ENCODE measurements around the gene CNOT2. TPM values are rescaled to one million over a fixed set of nuclear protein-coding genes. Genes with fewer than 3 reads are reported as not detected.

The CNOT2 gene
- total RNA-seq, 1 experiment from 2014 or later: 73.7 TPM

DNA sequence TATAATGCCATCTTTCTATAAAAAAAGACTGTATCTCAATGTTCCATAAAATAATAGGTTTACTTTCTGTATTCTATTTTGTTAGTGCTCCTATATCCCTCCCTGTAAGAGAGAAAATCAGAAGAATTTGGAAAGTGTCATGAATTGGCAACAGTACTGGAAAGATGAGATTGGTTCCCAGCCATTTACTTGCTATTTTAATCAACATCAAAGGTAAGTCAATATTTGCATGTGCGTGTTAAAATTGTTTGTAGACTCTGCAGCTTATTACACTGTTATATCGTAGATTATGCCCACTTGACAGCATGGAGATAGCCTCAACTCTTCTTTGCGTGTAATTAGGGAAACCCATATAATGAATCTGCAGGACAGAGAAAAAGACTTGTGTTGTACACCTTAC is 156.9 kb downstream of the CNOT2 start:
- POLR2A ChIA-PET (ENCODE audit: unreplicated experiment): no interaction called here
- Histone ChIP-seq H2AFZ (ENCODE audit: low read length) (no peak overlapping the region), H3K36me3 (ENCODE audit: low read depth, low read length) (no peaks in the 10 kb centered on the region), H3K9ac (ENCODE audit: low read length) (no peak overlapping the region), H3K9me2 (replicated peaks; ENCODE audit: low read length) (no peaks in the 10 kb centered on the region), H3K4me2 (ENCODE audit: low read length) (no peak overlapping the region), H3K79me2 (ENCODE audit: low read length) (no peaks in the 10 kb centered on the region), H3K9me3 (ENCODE audit: low read length) (no peaks in the 10 kb centered on the region), H3F3A (ENCODE audit: low read length, unreplicated experiment) (no peaks in the 10 kb centered on the region), H3K4me1 (ENCODE audit: insufficient read depth, low read length) (no peaks in the 10 kb centered on the region), H3K4me3 (ENCODE audit: low read length) (no peak overlapping the region), H3K27me3 (ENCODE audit: low read length) (no peaks in the 10 kb centered on the region), H3K27ac (ENCODE audit: low read length) (no peak overlapping the region), H4K20me1 (ENCODE audit: low read length) (no peaks in the 10 kb centered on the region)
- intact Hi-C loops (cut with micrococcal nuclease): no loop called here
- CTCF ChIA-PET: no interaction called here
- BruUV-seq (replicated peaks): no TSS peak
- DNase-seq (no peak), ATAC-seq (no peak)
- no peak for TF ChIP-seq EZH2 (IDR thresholded peaks at IDR 0.05; ENCODE audit: low read length, unreplicated experiment)
- TF ChIP-seq, protein P1, sequence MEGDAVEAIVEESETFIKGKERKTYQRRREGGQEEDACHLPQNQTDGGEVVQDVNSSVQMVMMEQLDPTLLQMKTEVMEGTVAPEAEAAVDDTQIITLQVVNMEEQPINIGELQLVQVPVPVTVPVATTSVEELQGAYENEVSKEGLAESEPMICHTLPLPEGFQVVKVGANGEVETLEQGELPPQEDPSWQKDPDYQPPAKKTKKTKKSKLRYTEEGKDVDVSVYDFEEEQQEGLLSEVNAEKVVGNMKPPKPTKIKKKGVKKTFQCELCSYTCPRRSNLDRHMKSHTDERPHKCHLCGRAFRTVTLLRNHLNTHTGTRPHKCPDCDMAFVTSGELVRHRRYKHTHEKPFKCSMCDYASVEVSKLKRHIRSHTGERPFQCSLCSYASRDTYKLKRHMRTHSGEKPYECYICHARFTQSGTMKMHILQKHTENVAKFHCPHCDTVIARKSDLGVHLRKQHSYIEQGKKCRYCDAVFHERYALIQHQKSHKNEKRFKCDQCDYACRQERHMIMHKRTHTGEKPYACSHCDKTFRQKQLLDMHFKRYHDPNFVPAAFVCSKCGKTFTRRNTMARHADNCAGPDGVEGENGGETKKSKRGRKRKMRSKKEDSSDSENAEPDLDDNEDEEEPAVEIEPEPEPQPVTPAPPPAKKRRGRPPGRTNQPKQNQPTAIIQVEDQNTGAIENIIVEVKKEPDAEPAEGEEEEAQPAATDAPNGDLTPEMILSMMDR (conservative IDR thresholded peaks at IDR 0.05; ENCODE audit: low read depth, low read length): no peak
- no peak for TF ChIP-seq EZH2phosphoT487 (IDR thresholded peaks at IDR 0.05; ENCODE audit: borderline replicate concordance, low read length)

DNA sequence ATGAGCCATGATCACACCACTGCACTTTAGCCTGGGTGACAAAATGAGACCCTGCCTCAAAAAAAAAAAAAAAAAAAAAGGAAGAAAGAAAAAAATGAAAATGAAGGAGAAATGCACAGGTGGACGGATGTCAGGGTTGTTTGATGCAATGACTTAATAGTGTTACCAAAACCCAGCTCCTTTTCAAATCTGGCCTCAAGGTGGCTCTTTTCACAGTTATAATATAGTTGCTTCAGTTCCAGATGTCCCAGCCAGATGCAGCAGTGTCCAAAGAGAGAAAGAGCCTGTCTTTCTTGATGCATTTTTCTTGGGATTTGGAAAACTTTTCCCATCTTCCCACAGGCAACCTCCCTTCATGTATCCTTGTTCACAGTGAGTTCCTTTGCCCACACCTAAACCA is 159.4 kb downstream of the CNOT2 start:
- intact Hi-C loops (cut with micrococcal nuclease): loop anchor here (1.0 kb wide), 1 partner anchor 175 kb away; no protein-coding TSS in a partner anchor
- no peak overlapping the region for H3K9ac ChIP-seq (ENCODE audit: low read length)
- no peak overlapping the region for H3K27ac ChIP-seq (ENCODE audit: low read length)
- no peaks in the 10 kb centered on the region for H3F3A ChIP-seq (ENCODE audit: low read length, unreplicated experiment)
- no peaks in the 10 kb centered on the region for H3K36me3 ChIP-seq (ENCODE audit: low read depth, low read length)
- H2AFZ ChIP-seq (ENCODE audit: low read length): no peak overlapping the region
- BruUV-seq (replicated peaks): no TSS peak
- H3K4me2 ChIP-seq (ENCODE audit: low read length): no peak overlapping the region
- no peaks in the 10 kb centered on the region for H3K79me2 ChIP-seq (ENCODE audit: low read length)
- DNase-seq (peak; percentile 11), ATAC-seq (no peak; the same call in 1 of the 2 replicates)
- ChIA-PET POLR2A (ENCODE audit: unreplicated experiment) (interaction anchor here (0.5 kb wide), 1 partner anchor 218 kb away, joined by 3 read pairs; no protein-coding TSS in a partner anchor), CTCF (interaction anchor here (0.6 to 1.8 kb wide), 3 partner anchors 150 to 558 kb away, joined by 3 to 18 read pairs (median 3); no protein-coding TSS in a partner anchor)
- no peaks in the 10 kb centered on the region for H3K4me1 ChIP-seq (ENCODE audit: insufficient read depth, low read length)
- no peaks in the 10 kb centered on the region for H3K9me2 ChIP-seq (replicated peaks; ENCODE audit: low read length)
- TF ChIP-seq EZH2 (IDR thresholded peaks at IDR 0.05; ENCODE audit: low read length, unreplicated experiment): no peak
- TF ChIP-seq, protein P1 (conservative IDR thresholded peaks at IDR 0.05; ENCODE audit: low read depth, low read length): no peak; the same call in 1 of the 2 replicates
- no peaks in the 10 kb centered on the region for H3K27me3 ChIP-seq (ENCODE audit: low read length)
- H3K4me3 ChIP-seq (ENCODE audit: low read length): no peak overlapping the region
- no peaks in the 10 kb centered on the region for H3K9me3 ChIP-seq (ENCODE audit: low read length)
- H4K20me1 ChIP-seq (ENCODE audit: low read length): no peaks in the 10 kb centered on the region

DNA sequence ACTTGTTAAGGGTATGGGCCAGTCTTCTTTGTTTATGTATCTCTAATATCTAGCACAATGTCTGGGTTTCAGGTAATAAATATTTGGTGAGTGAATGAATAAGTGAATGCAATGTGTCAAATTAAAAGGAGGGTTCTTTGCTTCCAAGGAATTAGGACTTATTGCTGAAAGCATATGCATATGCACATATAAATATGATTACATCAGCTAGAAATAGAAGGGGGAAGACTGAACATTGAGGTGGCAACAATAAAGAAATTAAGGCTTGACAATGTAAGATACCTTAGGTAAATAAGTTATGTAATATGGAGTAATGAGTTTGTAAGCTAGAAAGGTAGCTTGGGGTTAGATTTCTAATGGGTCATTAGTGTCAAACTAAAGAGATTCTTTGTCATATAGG is 160.6 kb downstream of the CNOT2 start:
- ChIA-PET CTCF (no interaction called here), POLR2A (ENCODE audit: unreplicated experiment) (no interaction called here)
- Histone ChIP-seq H3K36me3 (ENCODE audit: low read depth, low read length) (no peaks in the 10 kb centered on the region), H4K20me1 (ENCODE audit: low read length) (no peaks in the 10 kb centered on the region), H3K9me3 (ENCODE audit: low read length) (no peaks in the 10 kb centered on the region), H3K4me3 (ENCODE audit: low read length) (no peak overlapping the region), H3K27me3 (ENCODE audit: low read length) (no peaks in the 10 kb centered on the region), H3K9ac (ENCODE audit: low read length) (no peak overlapping the region), H3F3A (ENCODE audit: low read length, unreplicated experiment) (no peaks in the 10 kb centered on the region), H3K9me2 (replicated peaks; ENCODE audit: low read length) (no peaks in the 10 kb centered on the region), H3K27ac (ENCODE audit: low read length) (no peak overlapping the region), H3K4me2 (ENCODE audit: low read length) (no peak overlapping the region), H3K79me2 (ENCODE audit: low read length) (no peaks in the 10 kb centered on the region), H3K4me1 (ENCODE audit: insufficient read depth, low read length) (no peaks in the 10 kb centered on the region), H2AFZ (ENCODE audit: low read length) (no peak overlapping the region)
- DNase-seq (no peak), ATAC-seq (no peak)
- TF ChIP-seq EZH2phosphoT487 (IDR thresholded peaks at IDR 0.05; ENCODE audit: borderline replicate concordance, low read length) (no peak), EZH2 (IDR thresholded peaks at IDR 0.05; ENCODE audit: low read length, unreplicated experiment) (no peak)
- TF ChIP-seq, protein P1 (conservative IDR thresholded peaks at IDR 0.05; ENCODE audit: low read depth, low read length): no peak
- intact Hi-C loops (cut with micrococcal nuclease): no loop called here
- BruUV-seq (replicated peaks): no TSS peak

Other genes starting within 250 kb of the CNOT2 start
- gene KCNMB4, start 122.9 kb downstream of the CNOT2 start, total RNA-seq (2014; rRNA removed): 2.6 and 3.0 TPM in 2 replicates